GM12891 (cell line): ENCODE results near the gene MAGEB6.

Source experiments
- PAX5 ChIP-seq: IDR thresholded peaks from 2 replicates; pipeline ENCODE4 v1.6.1; 2011; ENCODE audit warnings: low read length, moderate library complexity, mild to moderate bottlenecking; ENCODE audit not compliant: insufficient read depth, severe bottlenecking
- POLR2A ChIP-seq: IDR thresholded peaks from 2 replicates; pipeline ENCODE4 v1.6.1; 2011; ENCODE audit warnings: low read depth, low read length, control low read depth
- POLR2AphosphoS5 ChIP-seq: IDR thresholded peaks from 2 replicates; pipeline ENCODE4 v1.6.1; 2011; ENCODE audit warnings: low read depth, low read length, control low read depth
- POU2F2 ChIP-seq: IDR thresholded peaks from 2 replicates; pipeline ENCODE4 v1.6.1; 2011; ENCODE audit warnings: low read depth, mild to moderate bottlenecking, control low read depth, low read length, moderate library complexity
- SPI1 ChIP-seq: IDR thresholded peaks from 2 replicates; pipeline ENCODE4 v1.6.1; 2011; ENCODE audit warnings: low read depth, low read length, control low read depth
- TAF1 ChIP-seq: IDR thresholded peaks from 2 replicates; pipeline ENCODE4 v1.6.1; 2011; ENCODE audit warnings: low read depth, low read length, control low read depth

DNA sequence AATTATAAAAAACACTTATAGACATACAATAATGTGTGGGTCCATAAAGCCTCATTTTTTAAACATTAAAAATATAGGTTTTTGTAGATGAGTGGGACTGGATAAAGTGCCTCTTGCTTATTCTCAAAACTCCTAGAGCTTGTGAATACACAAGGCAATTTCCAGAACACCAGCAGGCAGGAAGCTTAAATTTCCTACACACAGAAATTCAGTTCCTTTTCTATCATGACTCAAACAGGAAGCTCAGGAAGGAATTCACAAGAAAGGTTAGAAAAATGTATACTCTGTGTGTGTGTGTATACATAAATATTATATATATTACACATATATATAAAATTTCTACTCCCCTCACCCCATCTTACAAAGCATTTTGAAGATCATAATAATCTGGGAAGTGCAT lies 11.3 kb downstream of the MAGEB6 start:
- TF ChIP-seq POLR2AphosphoS5, result no peak
- TF ChIP-seq SPI1, result no peak
- TF ChIP-seq POLR2A, result no peak
- TF ChIP-seq POU2F2, result no peak
- no peak for TF ChIP-seq TAF1
- TF ChIP-seq PAX5, result no peak
